GM12891 (cell line): ENCODE results near the gene EPS8L1.

Experiments used
- PAX5 ChIP-seq: IDR thresholded peaks from 2 replicates; pipeline ENCODE4 v1.6.1; 2011; ENCODE audit warnings: low read length, moderate library complexity, mild to moderate bottlenecking; ENCODE audit not compliant: insufficient read depth, severe bottlenecking
- POLR2A ChIP-seq: IDR thresholded peaks from 2 replicates; pipeline ENCODE4 v1.6.1; 2011; ENCODE audit warnings: low read depth, low read length, control low read depth
- POLR2AphosphoS5 ChIP-seq: IDR thresholded peaks from 2 replicates; pipeline ENCODE4 v1.6.1; 2011; ENCODE audit warnings: low read depth, low read length, control low read depth
- POU2F2 ChIP-seq: IDR thresholded peaks from 2 replicates; pipeline ENCODE4 v1.6.1; 2011; ENCODE audit warnings: low read depth, mild to moderate bottlenecking, control low read depth, low read length, moderate library complexity
- SPI1 ChIP-seq: IDR thresholded peaks from 2 replicates; pipeline ENCODE4 v1.6.1; 2011; ENCODE audit warnings: low read depth, low read length, control low read depth
- TAF1 ChIP-seq: IDR thresholded peaks from 2 replicates; pipeline ENCODE4 v1.6.1; 2011; ENCODE audit warnings: low read depth, low read length, control low read depth

DNA sequence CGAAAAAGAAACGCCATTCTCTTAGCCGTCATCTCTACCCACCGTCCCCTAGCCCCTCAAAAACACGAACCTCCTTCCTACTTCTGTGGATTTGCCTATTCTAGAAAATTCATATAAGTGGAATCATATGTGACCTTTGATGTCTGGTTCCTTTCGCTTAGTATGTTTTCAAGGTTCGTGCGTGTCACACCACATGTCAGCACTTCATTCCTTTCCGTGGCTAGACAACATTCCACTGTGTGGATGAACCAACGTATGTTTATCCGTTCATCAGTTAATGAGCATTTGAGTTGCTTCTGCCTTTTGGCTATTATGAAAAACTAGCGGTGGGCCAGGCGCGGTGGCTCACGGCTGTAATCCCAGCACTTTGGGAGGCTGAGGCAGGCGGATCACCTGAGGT, 55.8 kb downstream of the EPS8L1 start:
- TF ChIP-seq POLR2A: no peak
- TF ChIP-seq POLR2AphosphoS5: no peak
- no peak for TF ChIP-seq TAF1
- no peak for TF ChIP-seq SPI1
- no peak for TF ChIP-seq POU2F2
- no peak for TF ChIP-seq PAX5
